ENCODE data around the gene TMEM170B. TPM values are rescaled to one million over a fixed set of nuclear protein-coding genes. Genes with fewer than 3 reads are reported as not detected.

The TMEM170B gene
- total and polyA plus RNA-seq, 9 of the 15 experiments (the other 6 are each of a cell fraction or from before 2014, with no cell fraction given), result 0.03 to 0.11 (median 0.07) TPM

GRCh38 chr6:11542863-11543262, 5.3 kb downstream of the TMEM170B start (continued):
- TF ChIP-seq RERE (CRISPR knock-in tag; IDR thresholded peaks at IDR 0.05; ENCODE audit: borderline replicate concordance) (no peak), E2F4 (CRISPR knock-in tag; IDR thresholded peaks at IDR 0.05; ENCODE audit: low read depth) (no peak), ZBED1 (IDR thresholded peaks at IDR 0.05) (no peak), FIP1L1 (IDR thresholded peaks at IDR 0.05; ENCODE audit: low read depth, low read length, poor library complexity, severe bottlenecking) (no peak), TFAP4 (CRISPR knock-in tag; IDR thresholded peaks at IDR 0.05; ENCODE audit: borderline replicate concordance) (no peak), ZNF668 (CRISPR knock-in tag; IDR thresholded peaks at IDR 0.05) (no peak), ATF3 (IDR thresholded peaks at IDR 0.05) (no peak), ATF3 (CRISPR knock-in tag; conservative IDR thresholded peaks at IDR 0.05) (no peak), GABPB1 (CRISPR knock-in tag; IDR thresholded peaks at IDR 0.05) (no peak)

Measured in K562 (cell line).